Measurements from ENCODE around the gene MYL10. TPM values are rescaled to one million over a fixed set of nuclear protein-coding genes. Genes with fewer than 3 reads are reported as not detected.

Gene MYL10
- total and polyA plus RNA-seq, 12 donors = not detected

DNA sequence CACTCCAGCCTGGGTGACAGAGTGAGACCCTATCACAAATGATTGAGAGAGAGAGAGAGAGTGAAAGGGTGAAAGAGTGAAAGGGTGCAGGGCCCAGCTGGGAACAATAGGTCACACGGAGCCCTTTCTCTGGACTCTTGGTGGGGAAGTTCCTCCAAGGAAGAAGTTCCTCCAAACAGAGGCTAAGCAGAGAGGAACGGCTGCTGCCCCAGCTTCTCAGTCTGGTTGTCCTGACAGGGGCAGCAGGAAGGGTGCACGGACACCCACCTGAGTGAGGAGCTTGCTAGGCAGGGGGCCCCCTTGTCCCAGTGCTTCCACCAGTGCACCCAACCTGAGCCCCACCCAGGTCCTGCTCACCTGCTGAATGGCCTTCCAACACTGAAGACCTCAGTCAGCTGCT lies 38.8 kb upstream of the MYL10 start:
- Histone ChIP-seq H3K4me3 (no peak overlapping the region), H3K27ac (no peak overlapping the region), H3K9me3 (replicated peaks in 1 of 3) (no peaks in the 10 kb centered on the region), H3K27me3 (no peaks in the 10 kb centered on the region), H3K4me1 (replicated peaks in 1 of 2) (no peaks in the 10 kb centered on the region), H3K36me3 (replicated peaks in 1 of 2) (no peaks in the 10 kb centered on the region)
- 56 to 86% (median 67%) methylated on average over 1 to 3 of the region's 3 CpGs for WGBS, 4 donors
- intact Hi-C loops (cut with DNase I) = no loop called here
- no peak for TF ChIP-seq POLR2A (IDR thresholded peaks at IDR 0.05)
- TF ChIP-seq, protein P1, sequence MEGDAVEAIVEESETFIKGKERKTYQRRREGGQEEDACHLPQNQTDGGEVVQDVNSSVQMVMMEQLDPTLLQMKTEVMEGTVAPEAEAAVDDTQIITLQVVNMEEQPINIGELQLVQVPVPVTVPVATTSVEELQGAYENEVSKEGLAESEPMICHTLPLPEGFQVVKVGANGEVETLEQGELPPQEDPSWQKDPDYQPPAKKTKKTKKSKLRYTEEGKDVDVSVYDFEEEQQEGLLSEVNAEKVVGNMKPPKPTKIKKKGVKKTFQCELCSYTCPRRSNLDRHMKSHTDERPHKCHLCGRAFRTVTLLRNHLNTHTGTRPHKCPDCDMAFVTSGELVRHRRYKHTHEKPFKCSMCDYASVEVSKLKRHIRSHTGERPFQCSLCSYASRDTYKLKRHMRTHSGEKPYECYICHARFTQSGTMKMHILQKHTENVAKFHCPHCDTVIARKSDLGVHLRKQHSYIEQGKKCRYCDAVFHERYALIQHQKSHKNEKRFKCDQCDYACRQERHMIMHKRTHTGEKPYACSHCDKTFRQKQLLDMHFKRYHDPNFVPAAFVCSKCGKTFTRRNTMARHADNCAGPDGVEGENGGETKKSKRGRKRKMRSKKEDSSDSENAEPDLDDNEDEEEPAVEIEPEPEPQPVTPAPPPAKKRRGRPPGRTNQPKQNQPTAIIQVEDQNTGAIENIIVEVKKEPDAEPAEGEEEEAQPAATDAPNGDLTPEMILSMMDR (IDR thresholded peaks at IDR 0.05) = no peak
- no peak for DNase-seq

DNA sequence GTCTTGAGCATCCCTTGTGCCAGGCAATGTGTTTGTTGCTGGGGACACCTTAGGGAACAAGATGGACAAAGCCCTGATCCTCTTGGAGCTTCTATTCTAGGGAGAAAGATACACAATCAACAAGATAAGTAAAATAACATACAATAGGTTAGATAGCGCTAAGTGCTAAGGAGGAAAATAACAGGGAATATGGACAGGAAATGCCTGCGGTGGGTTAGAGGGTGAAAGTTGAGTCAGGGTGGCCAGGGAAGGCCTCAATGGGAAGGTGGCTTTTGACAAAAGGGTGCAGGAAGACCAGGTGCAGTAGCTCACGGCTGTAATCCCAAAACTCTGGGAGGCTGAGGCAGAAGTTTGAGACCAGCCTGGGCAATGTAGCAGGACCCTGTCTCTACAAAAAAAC lies 38.3 kb upstream of the MYL10 start:
- no peak overlapping the region for H3K27ac ChIP-seq
- H3K36me3 ChIP-seq (replicated peaks in 1 of 2) = no peaks in the 10 kb centered on the region
- H3K4me1 ChIP-seq (replicated peaks in 1 of 2) = no peaks in the 10 kb centered on the region
- DNase-seq = no peak
- WGBS, 4 donors = 82 to 88% (median 85%) methylated on average over 3 of the region's 3 CpGs
- no peaks in the 10 kb centered on the region for H3K9me3 ChIP-seq (replicated peaks in 1 of 3)
- TF ChIP-seq, protein P1 (IDR thresholded peaks at IDR 0.05) = no peak
- TF ChIP-seq POLR2A (IDR thresholded peaks at IDR 0.05) = no peak
- H3K27me3 ChIP-seq = no peaks in the 10 kb centered on the region
- no peak overlapping the region for H3K4me3 ChIP-seq
- intact Hi-C loops (cut with DNase I) = no loop called here

DNA sequence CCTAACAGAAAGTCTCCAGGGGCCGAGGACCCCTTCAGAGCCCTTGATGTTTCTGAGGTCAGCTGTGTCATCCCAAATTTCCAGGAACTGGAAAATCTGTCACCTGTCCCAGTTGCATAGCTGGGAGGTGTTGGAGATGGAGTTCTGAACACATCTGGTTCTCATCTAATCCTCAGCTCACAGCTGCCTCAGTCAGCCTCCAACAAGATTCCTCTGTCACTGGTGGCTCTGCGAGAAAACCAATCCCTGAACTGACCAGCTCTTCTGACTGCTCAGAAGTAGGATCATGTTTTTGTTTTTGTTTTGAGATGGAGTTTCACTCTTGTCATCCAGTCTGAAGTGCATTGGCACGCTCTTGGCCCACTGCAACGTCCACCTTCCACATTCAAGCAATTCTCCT lies 37.6 kb upstream of the MYL10 start:
- H3K36me3 ChIP-seq (replicated peaks in 1 of 2) = no peaks in the 10 kb centered on the region
- H3K4me1 ChIP-seq (replicated peaks in 1 of 2) = no peaks in the 10 kb centered on the region
- H3K9me3 ChIP-seq (replicated peaks in 1 of 3) = no peaks in the 10 kb centered on the region
- H3K27me3 ChIP-seq = no peaks in the 10 kb centered on the region
- intact Hi-C loops (cut with DNase I) = no loop called here
- no peak overlapping the region for H3K27ac ChIP-seq
- H3K4me3 ChIP-seq = no peak overlapping the region
- WGBS, 4 donors = 80 to 91% (median 86%) methylated on average over 3 to 4 of the region's 4 CpGs
- DNase-seq = no peak
- TF ChIP-seq, protein P1 (IDR thresholded peaks at IDR 0.05) = no peak
- no peak for TF ChIP-seq POLR2A (IDR thresholded peaks at IDR 0.05)

DNA sequence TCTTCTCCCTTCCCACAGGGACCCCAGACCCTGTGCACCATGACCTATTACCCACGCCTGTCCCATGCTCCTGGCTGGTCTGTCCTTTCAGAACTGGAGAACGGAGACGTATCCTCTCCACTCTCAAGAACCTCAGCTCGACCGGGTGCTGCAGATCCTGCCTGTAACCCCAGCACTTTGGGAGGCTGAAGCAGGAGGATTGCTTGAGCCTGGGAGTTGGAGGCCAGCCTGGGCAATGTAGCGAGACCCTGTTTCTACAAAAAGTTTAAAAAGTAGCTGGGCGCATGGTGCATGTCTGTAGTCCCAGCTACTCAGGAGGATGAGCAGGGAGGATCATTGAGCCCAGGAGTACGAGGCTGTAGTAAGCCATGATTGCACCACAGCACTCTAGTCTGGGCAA lies 37.2 kb upstream of the MYL10 start:
- DNase-seq = no peak
- Histone ChIP-seq H3K4me1 (replicated peaks in 1 of 2) (no peaks in the 10 kb centered on the region), H3K4me3 (no peak overlapping the region), H3K27me3 (no peaks in the 10 kb centered on the region), H3K9me3 (replicated peaks in 1 of 3) (no peaks in the 10 kb centered on the region), H3K27ac (no peak overlapping the region), H3K36me3 (replicated peaks in 1 of 2) (no peaks in the 10 kb centered on the region)
- no peak for TF ChIP-seq POLR2A (IDR thresholded peaks at IDR 0.05)
- TF ChIP-seq, protein P1 (IDR thresholded peaks at IDR 0.05) = no peak
- 79 to 93% (median 87%) methylated on average over 6 to 8 of the region's 8 CpGs for WGBS, 4 donors
- intact Hi-C loops (cut with DNase I) = no loop called here
